HG02885 (cell line): ENCODE results near the gene DHCR24.
"Not testable (repeated sequence)": the region's sequence is repeated elsewhere in the genome, so short reads cannot be mapped to it uniquely, and the experiment has no call there.

Experiments
- ATAC-seq: cut with Tn5 transposase; IDR thresholded peaks from one replicate; pipeline ENCODE4 v1.9.1; 2021; ENCODE audit warnings: mild to moderate bottlenecking; ENCODE audit not compliant: unreplicated experiment, poor library complexity

Gene DHCR24

GRCh38 chr1:54886724-54887664 is at the start of gene DHCR24:
Gene DHCR24 (minus strand): TSS chr1:54887195. CDS start chr1:54887119, 76 bp downstream.
- peak; percentile 92 for ATAC-seq

- no peak for ATAC-seq
These were observed 49.8 kb upstream of the DHCR24 start for GRCh38 chr1:54936791-54937190.

- ATAC-seq, result no peak
These were observed 47.9 kb upstream of the DHCR24 start for GRCh38 chr1:54934869-54935268.

GRCh38 chr1:54934081-54934480 is 47.1 kb upstream of the DHCR24 start:
- not testable (repeated sequence) for ATAC-seq

GRCh38 chr1:54931275-54931840 is 44.4 kb upstream of the DHCR24 start:
- ATAC-seq, result no peak

- no peak for ATAC-seq
These were observed 42.7 kb upstream of the DHCR24 start for GRCh38 chr1:54929700-54930099.

GRCh38 chr1:54928327-54928726 is 41.3 kb upstream of the DHCR24 start:
- ATAC-seq, result no peak

GRCh38 chr1:54927472-54928240 is 40.7 kb upstream of the DHCR24 start:
- no peak for ATAC-seq

- no peak for ATAC-seq
These were observed 40.0 kb upstream of the DHCR24 start for GRCh38 chr1:54926970-54927369.

- ATAC-seq, result no peak
These were observed 36.0 kb upstream of the DHCR24 start for GRCh38 chr1:54922921-54923421.

- no peak for ATAC-seq
These were observed 35.2 kb upstream of the DHCR24 start for GRCh38 chr1:54922040-54922761.

GRCh38 chr1:54919367-54920359 is 32.7 kb upstream of the DHCR24 start:
- no peak for ATAC-seq

GRCh38 chr1:54911076-54911475 is 24.1 kb upstream of the DHCR24 start:
- not testable (repeated sequence) for ATAC-seq

GRCh38 chr1:54906586-54906985 is 19.6 kb upstream of the DHCR24 start:
- ATAC-seq, result no peak

- ATAC-seq, result no peak
These were observed 17.6 kb upstream of the DHCR24 start for GRCh38 chr1:54904476-54905048.

GRCh38 chr1:54894271-54894670 is 7.3 kb upstream of the DHCR24 start:
- no peak for ATAC-seq

- no peak for ATAC-seq
These were observed 5.6 kb upstream of the DHCR24 start for GRCh38 chr1:54892586-54892985.

GRCh38 chr1:54889132-54889725 is 2.2 kb upstream of the DHCR24 start:
- ATAC-seq, result no peak
